Mesothelial cell of epicardium (in vitro differentiated cells): Measurements from ENCODE around the gene NCF2. TPM values are rescaled to one million over a fixed set of nuclear protein-coding genes. Genes with fewer than 3 reads are reported as not detected.
A peak's percentile ranks its signal among the peaks of the same experiment; 100 is the strongest.

ENCODE experiments used
- DNase-seq, 2 experiments: peaks; one replicate each; pipeline ENCODE4 v3.0.0; 2021; ENCODE audit warnings: low spot score in 2 of 2; ENCODE audit not compliant: unreplicated experiment in 2 of 2
- H3K27ac Mint-ChIP-seq: 2 replicates; pipeline ENCODE4 v1.8.0; 2021; ENCODE audit warnings: mixed read lengths
- H3K27me3 Mint-ChIP-seq: 2 replicates; pipeline ENCODE4 v1.8.0; 2021; ENCODE audit warnings: low read depth, mixed read lengths
- H3K36me3 Mint-ChIP-seq: 2 replicates; pipeline ENCODE4 v1.8.0; 2021; ENCODE audit warnings: mixed read lengths
- H3K4me1 Mint-ChIP-seq: 2 replicates; pipeline ENCODE4 v1.8.0; 2021; ENCODE audit warnings: mixed read lengths
- H3K4me3 Mint-ChIP-seq: 2 replicates; pipeline ENCODE4 v1.8.0; 2021; ENCODE audit warnings: mild to moderate bottlenecking, moderate library complexity, mixed read lengths
- H3K9me3 Mint-ChIP-seq: 2 replicates; pipeline ENCODE4 v1.8.0; 2021; ENCODE audit warnings: mixed read lengths
- total RNA-seq: library from RNA; stranded (reverse); gene quantifications from 3 replicates; pipeline ENCODE4 v1.2.1, GENCODE V29; 2021
- TF ChIP-seq, protein P1 (sequence below): fragments of 200-600 bp; sonication (generic); IDR thresholded peaks from one replicate; pipeline ENCODE4 v1.5.0; 2021; ENCODE audit warnings: antibody characterized with exemption; ENCODE audit not compliant: unreplicated experiment

The NCF2 gene
- total RNA-seq, 1 donor from 2014 or later, result not detected

DNA sequence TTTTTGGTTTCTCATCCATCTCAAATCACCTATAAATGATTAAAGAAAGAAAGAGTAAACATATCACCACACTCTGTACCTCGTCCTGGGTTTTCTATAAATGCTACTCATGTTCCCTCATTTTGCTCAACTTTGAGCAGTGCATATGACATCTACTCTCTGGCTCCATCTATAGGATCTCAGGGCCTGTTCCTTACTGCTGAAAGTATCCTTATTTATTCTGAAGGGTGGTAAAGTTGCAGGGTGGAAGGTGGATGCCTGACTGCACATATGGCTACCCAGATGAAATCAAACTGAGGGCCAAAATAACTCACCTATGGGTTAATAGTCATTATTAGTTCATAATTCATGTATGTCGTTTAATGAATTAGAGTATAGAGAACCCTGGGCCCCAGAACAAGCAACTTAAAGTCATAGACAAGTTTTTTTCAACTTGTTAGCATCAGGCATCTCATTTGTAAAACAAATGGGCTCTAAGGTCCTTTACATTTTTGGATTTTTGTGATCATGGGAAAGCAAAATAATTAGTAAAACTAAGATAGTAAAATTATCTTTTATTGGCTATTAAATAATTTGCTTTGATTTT lies 46.5 kb downstream of the NCF2 start:
- Mint-ChIP-seq H3K27ac (no peak overlapping the region), H3K4me3 (no peak overlapping the region), H3K9me3 (no peaks in the 10 kb centered on the region), H3K36me3 (peaks cover 34% of the 10 kb centered on the region), H3K27me3 (no peaks in the 10 kb centered on the region), H3K4me1 (peaks cover 2% of the 10 kb centered on the region)
- TF ChIP-seq, protein P1, sequence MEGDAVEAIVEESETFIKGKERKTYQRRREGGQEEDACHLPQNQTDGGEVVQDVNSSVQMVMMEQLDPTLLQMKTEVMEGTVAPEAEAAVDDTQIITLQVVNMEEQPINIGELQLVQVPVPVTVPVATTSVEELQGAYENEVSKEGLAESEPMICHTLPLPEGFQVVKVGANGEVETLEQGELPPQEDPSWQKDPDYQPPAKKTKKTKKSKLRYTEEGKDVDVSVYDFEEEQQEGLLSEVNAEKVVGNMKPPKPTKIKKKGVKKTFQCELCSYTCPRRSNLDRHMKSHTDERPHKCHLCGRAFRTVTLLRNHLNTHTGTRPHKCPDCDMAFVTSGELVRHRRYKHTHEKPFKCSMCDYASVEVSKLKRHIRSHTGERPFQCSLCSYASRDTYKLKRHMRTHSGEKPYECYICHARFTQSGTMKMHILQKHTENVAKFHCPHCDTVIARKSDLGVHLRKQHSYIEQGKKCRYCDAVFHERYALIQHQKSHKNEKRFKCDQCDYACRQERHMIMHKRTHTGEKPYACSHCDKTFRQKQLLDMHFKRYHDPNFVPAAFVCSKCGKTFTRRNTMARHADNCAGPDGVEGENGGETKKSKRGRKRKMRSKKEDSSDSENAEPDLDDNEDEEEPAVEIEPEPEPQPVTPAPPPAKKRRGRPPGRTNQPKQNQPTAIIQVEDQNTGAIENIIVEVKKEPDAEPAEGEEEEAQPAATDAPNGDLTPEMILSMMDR, result peak; percentile 30
- DNase-seq, result no peak

DNA sequence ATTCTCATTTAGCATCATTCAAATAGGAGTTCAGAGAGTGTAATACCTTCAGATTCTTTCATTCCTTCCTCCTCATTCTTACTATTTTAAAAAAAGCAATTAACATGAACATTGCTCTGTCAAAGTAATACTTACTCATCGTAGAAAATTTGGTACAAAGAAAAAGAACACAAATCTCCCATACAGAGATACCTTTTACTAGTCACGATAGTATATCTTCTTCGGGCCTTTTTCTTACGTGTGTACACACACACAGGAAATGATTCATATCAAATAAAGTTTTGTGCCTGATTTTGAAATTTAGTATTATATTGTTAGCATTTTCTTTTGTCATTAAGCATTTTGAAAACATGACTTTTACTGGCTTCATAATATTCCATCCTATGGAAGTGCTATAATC lies 52.9 kb downstream of the NCF2 start:
- no peak overlapping the region for H3K27ac Mint-ChIP-seq
- peaks cover 43% of the 10 kb centered on the region for H3K36me3 Mint-ChIP-seq
- no peaks in the 10 kb centered on the region for H3K4me1 Mint-ChIP-seq
- TF ChIP-seq, protein P1, result no peak
- no peak overlapping the region for H3K4me3 Mint-ChIP-seq
- DNase-seq, result no peak
- H3K9me3 Mint-ChIP-seq, result no peaks in the 10 kb centered on the region
- H3K27me3 Mint-ChIP-seq, result no peaks in the 10 kb centered on the region

DNA sequence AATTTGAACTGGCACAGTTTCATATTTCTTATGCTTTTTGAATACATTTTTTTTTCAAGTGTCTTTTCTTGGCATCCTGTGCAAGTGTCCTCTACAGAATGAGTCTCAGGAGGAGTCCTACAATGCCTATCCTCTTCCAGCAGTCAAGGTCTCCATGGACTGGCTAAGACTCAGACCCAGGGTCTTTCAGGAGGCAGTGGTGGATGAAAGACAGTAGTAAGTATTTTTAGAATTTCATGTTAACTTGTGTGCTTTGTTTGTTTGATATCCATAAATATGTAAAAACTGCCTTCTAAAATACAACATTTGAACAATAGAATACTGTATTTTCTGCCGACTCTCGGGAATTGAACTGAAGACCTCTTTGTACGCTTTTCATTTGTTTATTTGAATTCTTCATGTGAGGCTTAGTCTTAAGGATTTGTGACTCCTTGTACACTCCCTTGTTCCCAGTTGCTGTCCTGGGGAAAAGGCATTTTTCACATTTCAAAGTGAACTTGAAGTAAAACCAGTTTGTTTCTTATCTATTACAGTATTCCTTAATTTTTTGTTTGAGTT lies 56.6 kb downstream of the NCF2 start:
- peaks cover 33% of the 10 kb centered on the region for H3K36me3 Mint-ChIP-seq
- no peaks in the 10 kb centered on the region for H3K27me3 Mint-ChIP-seq
- TF ChIP-seq, protein P1, result no peak
- H3K4me3 Mint-ChIP-seq, result no peak overlapping the region
- no peaks in the 10 kb centered on the region for H3K4me1 Mint-ChIP-seq
- no peak for DNase-seq
- no peaks in the 10 kb centered on the region for H3K9me3 Mint-ChIP-seq
- H3K27ac Mint-ChIP-seq, result no peak overlapping the region

DNA sequence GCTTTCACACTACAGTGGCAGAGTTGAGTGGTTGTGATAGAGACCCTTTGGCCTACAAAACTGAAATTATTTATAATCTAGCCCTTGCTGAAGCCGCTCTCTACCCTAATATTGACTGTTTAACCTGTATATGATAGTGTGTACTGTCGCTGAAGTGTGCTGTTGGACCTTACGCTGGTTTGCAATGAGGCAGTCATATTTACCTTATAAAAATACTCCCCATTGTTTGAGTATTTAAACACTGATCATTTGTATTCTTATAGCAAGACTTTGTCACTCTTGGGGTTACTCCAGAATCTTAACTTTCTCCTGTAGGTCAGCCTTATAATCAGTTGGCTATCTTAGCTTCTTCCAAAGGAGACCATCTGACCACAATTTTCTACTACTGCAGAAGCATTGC lies 61.7 kb downstream of the NCF2 start:
- Mint-ChIP-seq H3K27me3 (no peaks in the 10 kb centered on the region), H3K9me3 (no peaks in the 10 kb centered on the region), H3K27ac (peak overlapping the region; percentile 21), H3K4me1 (no peaks in the 10 kb centered on the region), H3K4me3 (no peak overlapping the region), H3K36me3 (peaks cover 25% of the 10 kb centered on the region)
- TF ChIP-seq, protein P1, result no peak
- no peak for DNase-seq

DNA sequence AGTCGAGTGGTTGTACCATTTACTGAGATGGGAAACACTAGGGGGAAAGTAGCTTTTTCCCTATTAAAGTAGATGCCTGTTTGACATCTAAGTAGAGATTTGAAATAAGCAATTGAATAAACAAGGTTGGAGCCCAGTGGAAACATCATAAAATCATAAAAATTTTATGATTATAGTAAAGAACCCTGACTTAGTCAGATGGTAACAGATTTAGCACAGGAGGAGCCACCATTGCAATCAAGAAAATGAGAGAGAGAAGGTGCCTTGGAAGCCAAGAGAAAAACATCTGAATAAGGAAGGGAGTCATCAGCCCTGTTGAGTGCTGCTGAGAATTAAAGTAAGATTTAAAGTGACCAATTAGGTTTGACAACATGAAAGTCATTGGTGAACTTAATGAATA lies 68.2 kb downstream of the NCF2 start:
- no peak overlapping the region for H3K4me3 Mint-ChIP-seq
- no peak overlapping the region for H3K27ac Mint-ChIP-seq
- TF ChIP-seq, protein P1, result no peak
- no peaks in the 10 kb centered on the region for H3K4me1 Mint-ChIP-seq
- DNase-seq, result no peak
- H3K36me3 Mint-ChIP-seq, result peaks cover 41% of the 10 kb centered on the region
- H3K9me3 Mint-ChIP-seq, result no peaks in the 10 kb centered on the region
- no peaks in the 10 kb centered on the region for H3K27me3 Mint-ChIP-seq
